ENCODE data around the gene ANTXR1. TPM values are rescaled to one million over a fixed set of nuclear protein-coding genes. Genes with fewer than 3 reads are reported as not detected.

The ANTXR1 gene
- total and polyA plus RNA-seq, 2 donors (not counting 3 experiments of a cell fraction or from before 2014, with no cell fraction given): 4.2 to 17.3 TPM

- H4K20me1 ChIP-seq (replicated peaks; ENCODE audit: control insufficient read depth, extremely low read depth, insufficient read depth, low read length): no peaks in the 10 kb centered on the region
- H3K36me3 ChIP-seq (ENCODE audit: control insufficient read depth in 2 of 2, extremely low read depth in 1 of 2, insufficient read depth in 2 of 2, low read length in 2 of 2): no peaks in the 10 kb centered on the region
- DNase-seq (ENCODE audit: low read depth, low spot score) (no peak), FAIRE-seq (no peak)
- no peak overlapping the region for H3K4me2 ChIP-seq (ENCODE audit: insufficient read depth, low read length)
- dilution Hi-C loops (cut with MboI; ENCODE audit: extremely low pct_ligation_motif_present, low sequenced_read_pairs): no loop called here
- H3K27ac ChIP-seq (ENCODE audit: insufficient read depth, low read depth, low read length): no peak overlapping the region
- intact Hi-C loops (cut with micrococcal nuclease): no loop called here
- no peaks in the 10 kb centered on the region for H3K79me2 ChIP-seq (ENCODE audit: control insufficient read depth, insufficient read depth, low read length)
- no peak overlapping the region for H2AFZ ChIP-seq (ENCODE audit: low read depth, low read length)
- H3K9ac ChIP-seq (replicated peaks; ENCODE audit: extremely low read depth, insufficient read depth, low read length): no peak overlapping the region
- H3K9me3 ChIP-seq (replicated peaks; ENCODE audit: control insufficient read depth, insufficient read depth, low read length): no peaks in the 10 kb centered on the region
- TF ChIP-seq MYC (IDR thresholded peaks at IDR 0.05; ENCODE audit: low read depth, low read length) (no peak), POLR2AphosphoS5 (IDR thresholded peaks at IDR 0.05; ENCODE audit: insufficient read depth, low read depth, low read length) (no peak), MAX (IDR thresholded peaks at IDR 0.05; ENCODE audit: insufficient read depth, insufficient read length) (no peak)
- H3K4me3 ChIP-seq (replicated peaks in 1 of 3; ENCODE audit: insufficient read depth in 1 of 3, low read depth in 1 of 3, low read length in 3 of 3): no peak overlapping the region
- H3K4me1 ChIP-seq (ENCODE audit: control insufficient read depth, extremely low read depth, insufficient read depth, low read length): no peaks in the 10 kb centered on the region
- no peaks in the 10 kb centered on the region for H3K9me1 ChIP-seq (replicated peaks; ENCODE audit: control insufficient read depth, extremely low read depth, insufficient read depth, low read length)
- CTCF ChIA-PET: no interaction called here
- H3K27me3 ChIP-seq (ENCODE audit: control insufficient read depth in 2 of 2, insufficient read depth in 2 of 2, low read length in 2 of 2): no peaks in the 10 kb centered on the region
- POLR2A ChIA-PET: no interaction called here
- BruUV-seq (replicated peaks): no TSS peak
These were observed 136.7 kb downstream of the ANTXR1 start for GRCh38 chr2:69149631-69150215.

- TF ChIP-seq MAX (IDR thresholded peaks at IDR 0.05; ENCODE audit: insufficient read depth, insufficient read length) (no peak), CTCF (IDR thresholded peaks at IDR 0.05; ENCODE audit: extremely low read depth in 1 of 2, insufficient read depth in 1 of 2, low read depth in 1 of 2, low read length in 2 of 2) (no peak), MYC (IDR thresholded peaks at IDR 0.05; ENCODE audit: low read depth, low read length) (no peak), POLR2AphosphoS5 (IDR thresholded peaks at IDR 0.05; ENCODE audit: insufficient read depth, low read depth, low read length) (no peak), POLR2A (IDR thresholded peaks at IDR 0.05; ENCODE audit: low read depth, low read length) (no peak), JUN (IDR thresholded peaks at IDR 0.05; ENCODE audit: borderline replicate concordance, insufficient read depth, insufficient read length, low read depth) (no peak)
- ChIA-PET CTCF (no interaction called here), POLR2A (no interaction called here)
- Histone ChIP-seq H3K9me1 (replicated peaks; ENCODE audit: control insufficient read depth, extremely low read depth, insufficient read depth, low read length) (no peaks in the 10 kb centered on the region), H2AFZ (ENCODE audit: low read depth, low read length) (no peak overlapping the region), H3K4me3 (replicated peaks in 1 of 3; ENCODE audit: insufficient read depth in 1 of 3, low read depth in 1 of 3, low read length in 3 of 3) (no peak overlapping the region), H3K36me3 (ENCODE audit: control insufficient read depth in 2 of 2, extremely low read depth in 1 of 2, insufficient read depth in 2 of 2, low read length in 2 of 2) (no peaks in the 10 kb centered on the region), H3K9ac (replicated peaks; ENCODE audit: extremely low read depth, insufficient read depth, low read length) (no peak overlapping the region), H3K79me2 (ENCODE audit: control insufficient read depth, insufficient read depth, low read length) (no peaks in the 10 kb centered on the region), H3K9me3 (replicated peaks; ENCODE audit: control insufficient read depth, insufficient read depth, low read length) (no peaks in the 10 kb centered on the region), H3K4me2 (ENCODE audit: insufficient read depth, low read length) (no peak overlapping the region), H3K4me1 (ENCODE audit: control insufficient read depth, extremely low read depth, insufficient read depth, low read length) (no peaks in the 10 kb centered on the region), H3K27ac (ENCODE audit: insufficient read depth, low read depth, low read length) (no peak overlapping the region), H4K20me1 (replicated peaks; ENCODE audit: control insufficient read depth, extremely low read depth, insufficient read depth, low read length) (no peaks in the 10 kb centered on the region), H3K27me3 (ENCODE audit: control insufficient read depth in 2 of 2, insufficient read depth in 2 of 2, low read length in 2 of 2) (peaks cover 0 to 1% of the 10 kb centered on the region in 2 experiments)
- no TSS peak for BruUV-seq (replicated peaks)
- dilution Hi-C loops (cut with MboI; ENCODE audit: extremely low pct_ligation_motif_present, low sequenced_read_pairs) (no loop called here), intact Hi-C loops (cut with micrococcal nuclease) (no loop called here)
- no peak for DNase-seq (ENCODE audit: low read depth, low spot score)
- FAIRE-seq: no peak
These were observed 139.0 kb downstream of the ANTXR1 start for GRCh38 chr2:69151931-69152330.
